ENCODE data around the gene HEXIM2.
"Not testable (repeated sequence)": the region's sequence is repeated elsewhere in the genome, so short reads cannot be mapped to it uniquely, and the experiment has no call there.

HEXIM2 gene

GRCh38 chr17:45197555-45198334 is 36.1 kb downstream of the HEXIM2 start:
- Histone ChIP-seq H3K36me3 (ENCODE audit: insufficient read depth, low read length) (no peaks in the 10 kb centered on the region), H3K9me3 (ENCODE audit: low read depth, low read length) (no peaks in the 10 kb centered on the region), H3K9ac (ENCODE audit: insufficient read length) (peak overlapping the region; percentile 76), H3K4me3 (peak overlapping the region; percentile 70), H3K27ac (peak overlapping the region; percentile 92)
- TF ChIP-seq POLR2AphosphoS5 (IDR thresholded peaks at IDR 0.05; ENCODE audit: borderline replicate concordance, low read depth, low read length) (peak; percentile 41; the same call in 1 of the 2 replicates), FOXP2 (optimal IDR thresholded peaks at IDR 0.05; ENCODE audit: control extremely low read depth, extremely low read length, insufficient read depth) (no peak)
- peak; percentile 70 for DNase-seq (ENCODE audit: low read depth, low spot score)

- DNase-seq (ENCODE audit: low read depth, low spot score) = no peak
- Histone ChIP-seq H3K4me3 (no peak overlapping the region), H3K9ac (ENCODE audit: insufficient read length) (no peak overlapping the region), H3K9me3 (ENCODE audit: low read depth, low read length) (no peaks in the 10 kb centered on the region), H3K36me3 (ENCODE audit: insufficient read depth, low read length) (no peaks in the 10 kb centered on the region), H3K27ac (no peak overlapping the region)
- TF ChIP-seq FOXP2 (optimal IDR thresholded peaks at IDR 0.05; ENCODE audit: control extremely low read depth, extremely low read length, insufficient read depth) = no peak
- TF ChIP-seq POLR2AphosphoS5 (IDR thresholded peaks at IDR 0.05; ENCODE audit: borderline replicate concordance, low read depth, low read length) = no peak
- no peak for TF ChIP-seq EZH2 (IDR thresholded peaks at IDR 0.05)
These were observed 39.0 kb downstream of the HEXIM2 start for GRCh38 chr17:45200701-45201100.

GRCh38 chr17:45201457-45201856 is 39.8 kb downstream of the HEXIM2 start:
- Histone ChIP-seq H3K4me3 (no peak overlapping the region), H3K36me3 (ENCODE audit: insufficient read depth, low read length) (no peaks in the 10 kb centered on the region), H3K9me3 (ENCODE audit: low read depth, low read length) (no peaks in the 10 kb centered on the region), H3K27ac (no peak overlapping the region), H3K9ac (ENCODE audit: insufficient read length) (no peak overlapping the region)
- no peak for DNase-seq (ENCODE audit: low read depth, low spot score)
- no peak for TF ChIP-seq FOXP2 (optimal IDR thresholded peaks at IDR 0.05; ENCODE audit: control extremely low read depth, extremely low read length, insufficient read depth)
- no peak for TF ChIP-seq POLR2AphosphoS5 (IDR thresholded peaks at IDR 0.05; ENCODE audit: borderline replicate concordance, low read depth, low read length)
- TF ChIP-seq EZH2 (IDR thresholded peaks at IDR 0.05) = no peak

- not testable (repeated sequence) for H3K4me3 ChIP-seq; H3K9ac ChIP-seq (ENCODE audit: insufficient read length); H3K36me3 ChIP-seq (ENCODE audit: insufficient read depth, low read length); H3K27ac ChIP-seq; H3K9me3 ChIP-seq (ENCODE audit: low read depth, low read length); DNase-seq (ENCODE audit: low read depth, low spot score)
These were observed 40.2 kb downstream of the HEXIM2 start for GRCh38 chr17:45201880-45202279.

GRCh38 chr17:45218895-45219661 is 57.4 kb downstream of the HEXIM2 start:
- peak; percentile 87 for DNase-seq (ENCODE audit: low read depth, low spot score)
- H3K9me3 ChIP-seq (ENCODE audit: low read depth, low read length) = no peaks in the 10 kb centered on the region
- no peak overlapping the region for H3K9ac ChIP-seq (ENCODE audit: insufficient read length)
- TF ChIP-seq POLR2AphosphoS5 (IDR thresholded peaks at IDR 0.05; ENCODE audit: borderline replicate concordance, low read depth, low read length) = no peak
- no peak for TF ChIP-seq FOXP2 (optimal IDR thresholded peaks at IDR 0.05; ENCODE audit: control extremely low read depth, extremely low read length, insufficient read depth)
- TF ChIP-seq EZH2 (IDR thresholded peaks at IDR 0.05) = no peak
- H3K36me3 ChIP-seq (ENCODE audit: insufficient read depth, low read length) = no peaks in the 10 kb centered on the region
- H3K27ac ChIP-seq = peak overlapping the region; percentile 64; the same call in 1 of the 2 replicates
- peak overlapping the region; percentile 12; the same call in 1 of the 2 replicates for H3K4me3 ChIP-seq

Data from SK-N-MC (cell line).